HG03432 (cell line): ENCODE measurements around the gene EEPD1.

ENCODE experiments used
- ATAC-seq: cut with Tn5 transposase; IDR thresholded peaks from one replicate; pipeline ENCODE4 v1.9.1; 2021; ENCODE audit warnings: mild to moderate bottlenecking, moderate library complexity; ENCODE audit not compliant: unreplicated experiment

EEPD1 gene

DNA sequence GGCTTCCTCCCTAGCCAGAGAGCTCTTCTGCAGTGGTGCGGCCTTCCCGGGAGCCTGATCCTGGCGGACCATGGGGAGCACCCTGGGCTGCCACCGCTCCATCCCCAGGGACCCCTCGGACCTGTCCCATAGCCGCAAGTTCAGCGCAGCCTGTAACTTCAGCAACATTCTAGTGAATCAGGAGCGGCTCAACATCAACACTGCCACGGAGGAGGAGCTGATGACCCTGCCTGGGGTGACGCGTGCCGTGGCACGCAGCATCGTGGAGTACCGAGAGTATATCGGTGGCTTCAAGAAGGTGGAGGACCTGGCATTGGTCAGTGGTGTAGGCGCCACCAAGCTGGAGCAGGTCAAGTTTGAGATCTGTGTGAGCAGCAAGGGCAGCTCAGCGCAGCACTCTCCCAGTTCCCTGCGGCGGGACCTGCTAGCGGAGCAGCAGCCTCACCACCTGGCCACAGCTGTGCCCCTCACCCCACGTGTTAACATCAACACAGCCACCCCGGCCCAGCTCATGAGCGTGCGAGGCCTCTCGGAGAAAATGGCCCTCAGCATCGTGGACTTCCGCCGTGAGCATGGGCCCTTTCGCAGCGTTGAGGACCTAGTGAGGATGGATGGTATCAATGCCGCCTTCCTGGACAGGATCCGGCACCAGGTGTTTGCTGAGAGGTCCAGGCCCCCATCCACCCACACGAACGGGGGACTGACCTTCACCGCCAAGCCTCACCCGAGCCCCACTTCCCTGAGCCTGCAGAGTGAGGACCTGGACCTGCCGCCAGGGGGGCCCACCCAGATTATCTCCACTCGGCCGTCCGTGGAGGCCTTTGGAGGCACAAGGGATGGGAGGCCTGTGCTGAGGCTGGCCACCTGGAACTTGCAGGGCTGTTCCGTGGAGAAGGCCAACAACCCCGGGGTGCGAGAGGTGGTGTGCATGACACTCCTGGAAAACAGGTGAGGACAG is 1.5 kb downstream of the EEPD1 start:
- ATAC-seq, result no peak

DNA sequence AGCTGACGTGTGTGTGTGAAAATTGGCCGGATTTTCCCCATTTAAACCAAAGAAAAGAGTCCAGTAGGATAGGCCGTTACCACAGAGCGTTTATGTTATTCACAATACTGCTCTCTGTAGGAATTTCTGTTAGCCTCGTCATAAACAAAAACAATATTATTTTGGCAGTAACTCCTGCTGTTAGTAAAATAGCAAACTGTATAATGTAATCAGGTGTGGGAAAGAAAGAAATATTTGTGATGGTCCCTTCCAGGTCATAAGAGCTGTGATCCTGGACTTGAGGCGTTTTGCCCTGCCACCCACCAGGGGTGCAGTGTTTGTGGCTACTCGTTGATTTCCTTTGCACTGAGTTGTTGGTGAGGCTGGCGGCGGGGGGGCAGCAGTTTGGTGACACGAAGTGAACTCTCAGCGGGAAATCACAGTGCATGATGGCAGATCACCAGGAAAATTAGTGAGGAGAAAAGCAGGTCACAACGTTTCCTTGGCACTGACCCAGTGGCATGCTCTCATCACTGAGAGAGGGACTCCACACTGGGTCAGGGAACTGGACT is 2.8 kb downstream of the EEPD1 start:
- no peak for ATAC-seq

GRCh38 chr7:36157527-36158320 is 4.7 kb downstream of the EEPD1 start:
- ATAC-seq, result no peak

DNA sequence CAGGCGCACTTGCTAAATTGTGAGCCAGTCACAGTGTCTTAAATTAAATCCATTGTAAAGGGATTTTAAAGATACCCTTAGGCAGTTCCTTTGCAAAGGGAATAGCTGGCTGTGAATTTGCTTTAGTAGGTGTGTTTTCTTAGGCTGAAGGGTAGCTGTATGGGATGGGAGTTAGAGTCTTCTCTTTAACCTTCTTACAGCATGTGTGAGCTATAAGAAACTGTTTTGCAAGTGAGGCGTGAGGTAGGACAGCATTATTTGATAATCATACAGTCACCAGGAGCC is 5.2 kb downstream of the EEPD1 start:
- no peak for ATAC-seq

- no peak for ATAC-seq
Measured at GRCh38 chr7:36159618-36160017, 6.6 kb downstream of the EEPD1 start.

- no peak for ATAC-seq
Measured at GRCh38 chr7:36160313-36160712, 7.3 kb downstream of the EEPD1 start.

- ATAC-seq, result no peak
Measured at GRCh38 chr7:36161996-36162395, 8.9 kb downstream of the EEPD1 start.

GRCh38 chr7:36165059-36165458 is 12.0 kb downstream of the EEPD1 start:
- no peak for ATAC-seq

- ATAC-seq, result no peak
Measured at GRCh38 chr7:36165802-36166201, 12.7 kb downstream of the EEPD1 start.

GRCh38 chr7:36167403-36168050 is 14.5 kb downstream of the EEPD1 start:
- ATAC-seq, result no peak

- ATAC-seq, result peak; percentile 77
Measured at GRCh38 chr7:36171503-36171902, 18.4 kb downstream of the EEPD1 start.

DNA sequence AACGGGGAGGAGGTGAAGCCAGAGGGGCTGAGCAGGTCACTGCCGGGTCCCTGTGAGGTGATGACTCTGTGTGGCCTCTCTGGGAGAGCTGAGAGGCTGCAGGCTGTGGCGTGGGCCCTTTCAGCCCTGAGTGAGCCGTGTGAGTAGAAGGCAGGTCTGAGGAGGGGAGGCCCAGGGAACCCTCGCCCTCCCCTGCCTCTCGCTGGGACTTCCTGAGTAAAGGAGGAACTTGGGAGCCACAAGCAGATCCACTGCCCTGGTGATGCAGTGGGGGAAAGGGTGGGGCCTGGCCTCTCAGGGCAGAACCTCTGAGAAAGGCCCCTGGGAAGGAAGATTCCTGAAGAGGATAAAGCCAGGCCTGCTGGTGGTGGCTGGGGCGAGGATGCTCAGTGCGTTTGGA is 22.8 kb downstream of the EEPD1 start:
- no peak for ATAC-seq

DNA sequence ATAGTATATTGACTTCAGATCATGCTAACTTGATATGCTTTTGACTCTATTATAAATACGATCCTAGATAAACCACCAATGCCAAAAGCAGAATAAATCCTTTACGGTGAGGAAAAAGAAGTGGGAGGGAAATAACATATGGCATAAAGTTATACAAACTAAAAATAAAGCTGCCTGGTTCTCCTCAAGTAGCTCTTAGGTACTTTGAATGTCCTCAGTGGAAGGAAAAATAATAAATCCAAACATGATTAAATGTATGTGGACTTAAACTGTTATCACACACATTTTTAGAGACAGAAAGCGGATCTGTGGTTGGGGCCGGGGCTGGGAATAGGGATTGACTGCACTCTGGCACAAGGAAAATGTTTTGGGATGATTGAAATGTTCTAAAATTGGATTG is 23.6 kb downstream of the EEPD1 start:
- ATAC-seq, result no peak

DNA sequence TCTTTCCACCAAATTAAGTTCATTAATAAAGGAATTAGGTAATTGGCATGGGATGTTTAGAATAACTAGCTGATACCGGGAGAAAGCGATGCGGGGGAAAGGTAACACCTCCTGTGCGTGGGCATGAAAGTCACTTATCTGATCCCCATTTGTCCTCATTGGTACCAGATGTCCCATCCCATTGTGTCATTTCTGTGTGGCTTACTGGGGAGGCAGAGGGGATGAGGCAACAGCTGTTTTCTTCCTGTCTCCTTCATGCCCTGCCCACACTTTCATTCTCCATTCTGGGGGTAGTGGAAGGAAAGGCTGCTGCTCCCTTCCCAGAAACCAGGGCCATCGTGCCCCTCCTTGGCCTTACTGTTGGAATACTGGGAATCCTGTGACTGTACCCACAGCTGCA is 27.1 kb downstream of the EEPD1 start:
- no peak for ATAC-seq

DNA sequence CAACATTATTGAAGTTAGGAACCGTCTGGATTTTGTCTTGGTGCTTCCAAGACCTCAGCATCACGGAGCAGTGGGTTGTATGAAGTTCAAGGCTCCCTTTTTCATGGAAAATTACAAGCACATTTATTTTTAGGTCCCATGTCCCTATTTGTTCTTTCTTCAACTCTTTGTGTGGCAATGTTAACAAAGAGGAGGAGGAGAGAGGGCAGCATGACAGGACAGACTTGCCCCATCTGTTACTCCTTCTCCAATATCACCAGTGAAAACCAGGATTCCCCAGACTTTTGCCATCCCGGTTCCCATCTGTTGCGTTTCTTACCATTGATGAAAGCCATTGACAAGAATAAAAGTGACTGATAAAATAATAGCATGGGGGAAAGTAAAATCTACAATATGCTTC is 28.6 kb downstream of the EEPD1 start:
- no peak for ATAC-seq

DNA sequence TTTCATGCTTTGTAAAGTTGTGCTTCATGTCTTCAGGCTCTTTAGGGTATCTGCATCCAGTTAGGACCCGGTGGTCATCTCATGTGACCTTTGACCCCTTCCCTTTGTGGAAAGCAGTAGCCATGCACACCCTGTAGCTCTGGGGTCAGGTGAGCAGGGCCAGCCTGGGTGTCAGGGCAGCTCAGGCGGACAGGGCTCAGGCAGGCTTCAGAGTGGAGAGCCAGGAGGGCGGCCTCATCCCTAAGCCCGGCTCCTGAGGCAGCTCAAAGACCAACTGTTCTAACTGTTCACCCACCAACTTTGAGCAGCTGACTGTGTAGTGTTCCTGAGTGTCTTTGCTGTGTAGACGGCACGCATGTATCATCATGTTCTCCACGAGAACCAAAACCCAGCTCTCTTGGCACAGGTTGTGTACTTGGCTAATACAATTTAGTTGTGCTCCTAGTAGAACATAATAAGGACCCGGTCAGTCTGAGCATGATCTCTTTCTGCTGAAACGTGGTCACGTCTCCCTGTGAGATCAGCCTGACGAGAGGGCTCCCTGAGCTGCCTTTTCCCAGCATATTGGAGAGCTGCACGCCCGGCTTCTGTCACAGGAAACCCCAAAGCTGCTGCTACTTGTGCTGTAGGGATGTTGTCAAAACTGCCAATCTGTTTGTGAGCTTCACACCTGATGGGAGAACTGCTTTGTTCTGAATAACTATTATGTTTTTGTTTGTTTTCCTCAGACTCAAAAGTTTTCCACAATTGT is 30.0 kb downstream of the EEPD1 start:
- no peak for ATAC-seq

DNA sequence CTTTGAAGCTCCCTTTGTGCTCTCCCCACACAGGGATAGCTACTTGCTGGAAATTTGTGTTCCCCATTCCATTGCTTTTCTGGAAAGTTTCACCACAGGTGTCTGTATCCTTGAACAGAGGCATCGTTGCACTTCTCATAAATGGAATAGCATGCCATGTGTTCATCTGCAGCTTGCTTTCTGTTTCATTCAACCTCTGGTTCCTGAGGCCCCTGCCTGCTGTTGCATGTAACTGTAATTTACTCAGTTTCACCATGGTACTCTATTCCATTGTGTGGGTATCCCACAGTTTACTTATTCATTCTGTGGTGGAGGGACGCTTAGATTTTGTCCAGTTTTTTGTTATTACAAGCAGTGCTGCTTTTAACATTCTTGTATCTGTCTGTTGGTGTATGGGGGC is 32.0 kb downstream of the EEPD1 start:
- no peak for ATAC-seq

DNA sequence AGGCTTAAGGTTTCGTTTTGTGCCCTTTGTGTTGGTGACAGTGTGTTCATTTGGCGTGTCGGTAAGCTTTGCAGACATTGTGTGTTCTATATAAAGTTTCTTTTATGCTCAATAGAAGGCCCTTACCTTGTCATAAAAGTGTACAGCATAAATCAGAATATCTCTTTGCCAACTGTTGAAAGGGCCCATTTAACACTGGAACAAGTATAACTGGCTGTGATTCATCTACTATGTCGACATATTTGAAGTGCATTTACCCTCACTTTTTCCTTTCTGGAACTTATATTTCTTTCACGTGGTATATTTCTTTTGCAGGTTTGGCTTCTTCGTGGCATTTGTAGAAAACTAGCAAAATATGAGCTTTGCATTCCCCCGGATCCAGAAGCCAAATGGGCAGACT is 32.7 kb downstream of the EEPD1 start:
- ATAC-seq, result no peak

GRCh38 chr7:36186359-36187121 is 33.5 kb downstream of the EEPD1 start:
- ATAC-seq, result no peak

DNA sequence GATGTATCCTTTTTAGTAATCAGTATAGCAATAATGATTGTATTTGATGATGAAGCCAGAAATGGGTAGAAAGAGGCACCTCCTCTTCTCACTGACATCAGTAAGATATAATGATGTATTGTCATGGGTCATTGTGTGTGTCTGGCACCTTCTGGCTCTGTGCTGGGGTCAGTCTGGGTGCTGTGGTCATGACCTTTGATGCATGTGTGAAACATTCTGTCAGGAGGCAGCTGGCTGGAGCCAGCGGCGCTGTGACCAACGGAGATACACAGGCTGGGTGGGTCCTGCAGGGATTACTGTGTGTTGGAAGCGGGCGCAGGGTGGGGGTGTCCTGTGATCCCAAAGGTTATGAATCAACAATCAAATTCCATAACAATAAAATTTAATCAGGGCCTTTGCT is 35.2 kb downstream of the EEPD1 start:
- no peak for ATAC-seq
